Colonic mucosa (tissue), 4 donors: ENCODE results near the gene PSME2. TPM values are rescaled to one million over a fixed set of nuclear protein-coding genes. Genes with fewer than 3 reads are reported as not detected.

ENCODE experiments used
- DNase-seq: peaks from one replicate; pipeline ENCODE4 v3.0.0-alpha.2; 2020
- H3K27ac ChIP-seq: fragments of 200-600 bp; one replicate; pipeline ENCODE4 v1.8.0; 2021
- H3K27me3 ChIP-seq: fragments of 200-600 bp; one replicate; pipeline ENCODE4 v1.8.0; 2021
- H3K36me3 ChIP-seq: fragments of 200-600 bp; one replicate; pipeline ENCODE4 v1.8.0; 2021
- H3K4me1 ChIP-seq: fragments of 200-600 bp; one replicate; pipeline ENCODE4 v1.8.0; 2021; ENCODE audit warnings: mild to moderate bottlenecking
- H3K4me3 ChIP-seq: fragments of 200-600 bp; one replicate; pipeline ENCODE4 v1.8.0; 2021
- H3K9ac ChIP-seq, 2 donors: one replicate each; pipeline ENCODE4 v1.7.0; 2013; ENCODE audit warnings: control low read depth in 2 of 2, low read depth in 2 of 2, low read length in 2 of 2
- H3K9me3 ChIP-seq: fragments of 200-600 bp; one replicate; pipeline ENCODE4 v1.8.0; 2021
- CTCF ChIP-seq: fragments of 200-600 bp; IDR thresholded peaks from one replicate; pipeline ENCODE4 v1.8.0; 2022; ENCODE audit warnings: antibody characterized with exemption, mild to moderate bottlenecking
- intact Hi-C: fragments of 100-400 bp; cut with DNase I; formaldehyde crosslinking; loops from one replicate; pipeline ENCODE4 v1.14.1; 2022
- total RNA-seq, 2 donors: library from RNA; stranded (reverse); fragmentation: NEBNext Ultra II Directional in 1 of 2; extraction: Animal tissue kit (Norgen Biotek cat#: 25700) in 1 of 2; gene quantifications; one replicate each; pipeline ENCODE4 v1.2.1, GENCODE V29; 2021
- donor health status: healthy.
- donor health status: DM: no; HTN: no; CAD: no.
- donor health status: DM: no; HTN: no; CAD: no.

The PSME2 gene
- total RNA-seq, 2 donors from 2014 or later, result 151 to 320 TPM

- Histone ChIP-seq H3K27ac (no peak overlapping the region), H3K4me3 (no peak overlapping the region), H3K27me3 (no peaks in the 10 kb centered on the region), H3K9me3 (no peaks in the 10 kb centered on the region), H3K36me3 (no peaks in the 10 kb centered on the region), H3K9ac (no peak overlapping the region), H3K4me1 (no peaks in the 10 kb centered on the region)
- DNase-seq, result no peak
- TF ChIP-seq CTCF, result no peak
- intact Hi-C loops, result no loop called here
Measured at GRCh38 chr14:24131549-24131966, 14.9 kb downstream of the PSME2 start.

GRCh38 chr14:24130717-24131548 lies 15.5 kb downstream of the PSME2 start:
- no peak for DNase-seq
- no peaks in the 10 kb centered on the region for H3K9me3 ChIP-seq
- TF ChIP-seq CTCF, result no peak
- no peak overlapping the region for H3K27ac ChIP-seq
- no peaks in the 10 kb centered on the region for H3K4me1 ChIP-seq
- intact Hi-C loops, result no loop called here
- no peak overlapping the region for H3K4me3 ChIP-seq
- no peaks in the 10 kb centered on the region for H3K27me3 ChIP-seq
- H3K9ac ChIP-seq, result no peak overlapping the region
- no peaks in the 10 kb centered on the region for H3K36me3 ChIP-seq

GRCh38 chr14:24130380-24130716 lies 16.1 kb downstream of the PSME2 start, which contains the start of gene FITM1:
FITM1 (plus strand) TSS chr14:24130659; CDS start chr14:24131564, 905 bp downstream.
- no peaks in the 10 kb centered on the region for H3K36me3 ChIP-seq
- DNase-seq, result no peak
- H3K27me3 ChIP-seq, result no peaks in the 10 kb centered on the region
- no peaks in the 10 kb centered on the region for H3K4me1 ChIP-seq
- no peak within 1 kb of the TSS for H3K27ac ChIP-seq
- H3K4me3 ChIP-seq, result no peak within 1 kb of the TSS
- TF ChIP-seq CTCF, result no peak
- H3K9me3 ChIP-seq, result no peaks in the 10 kb centered on the region
- intact Hi-C loops, result no loop called here
- H3K9ac ChIP-seq, result no peak within 1 kb of the TSS

- H3K4me3 ChIP-seq, result no peak overlapping the region
- no peaks in the 10 kb centered on the region for H3K27me3 ChIP-seq
- intact Hi-C loops, result no loop called here
- no peak for DNase-seq
- H3K4me1 ChIP-seq, result no peaks in the 10 kb centered on the region
- H3K27ac ChIP-seq, result no peak overlapping the region
- TF ChIP-seq CTCF, result no peak
- no peaks in the 10 kb centered on the region for H3K9me3 ChIP-seq
- no peaks in the 10 kb centered on the region for H3K36me3 ChIP-seq
- H3K9ac ChIP-seq, result no peak overlapping the region
Measured at GRCh38 chr14:24129410-24129998, 16.9 kb downstream of the PSME2 start.

GRCh38 chr14:24127673-24128072 lies 18.7 kb downstream of the PSME2 start:
- Histone ChIP-seq H3K27ac (no peak overlapping the region), H3K4me1 (no peaks in the 10 kb centered on the region), H3K27me3 (no peaks in the 10 kb centered on the region), H3K36me3 (no peaks in the 10 kb centered on the region), H3K9me3 (no peaks in the 10 kb centered on the region), H3K4me3 (no peak overlapping the region), H3K9ac (no peak overlapping the region)
- intact Hi-C loops, result no loop called here
- no peak for TF ChIP-seq CTCF
- DNase-seq, result no peak
